H4 (cell line): ENCODE results near the gene TEAD1. TPM values are rescaled to one million over a fixed set of nuclear protein-coding genes. Genes with fewer than 3 reads are reported as not detected.

Source experiments
- DNase-seq: peaks from one replicate; pipeline ENCODE4 v3.0.0-alpha.2; 2015; ENCODE audit warnings: low spot score
- total RNA-seq: library from RNA; depleted of rRNA; stranded (reverse); fragments of >200 nt; shearing (Covaris generic); gene quantifications from 2 replicates; pipeline ENCODE4 v1.2.3, GENCODE V29; 2014; rRNA removed

TEAD1 gene
- 33.8 and 42.3 TPM in 2 replicates for total RNA-seq

GRCh38 chr11:12673924-12674570 lies at the start of gene TEAD1:
Gene TEAD1 (plus strand): TSS chr11:12674421.
- DNase-seq = peak; percentile 92

- DNase-seq = no peak
Observed at GRCh38 chr11:12624595-12624994, 49.6 kb upstream of the TEAD1 start.

GRCh38 chr11:12625438-12626071 lies 48.7 kb upstream of the TEAD1 start:
- DNase-seq = peak; percentile 45

GRCh38 chr11:12626616-12627015 lies 47.6 kb upstream of the TEAD1 start:
- DNase-seq = peak; percentile 69

- no peak for DNase-seq
Observed at GRCh38 chr11:12628314-12628713, 45.9 kb upstream of the TEAD1 start.

- DNase-seq = no peak
Observed at GRCh38 chr11:12629601-12630313, 44.5 kb upstream of the TEAD1 start.

- DNase-seq = no peak
Observed at GRCh38 chr11:12631651-12632050, 42.6 kb upstream of the TEAD1 start.

- DNase-seq = no peak
Observed at GRCh38 chr11:12634329-12634728, 39.9 kb upstream of the TEAD1 start.

GRCh38 chr11:12636871-12637410 lies 37.3 kb upstream of the TEAD1 start:
- no peak for DNase-seq

- no peak for DNase-seq
Observed at GRCh38 chr11:12639388-12639787, 34.8 kb upstream of the TEAD1 start.

GRCh38 chr11:12640355-12640754 lies 33.9 kb upstream of the TEAD1 start:
- no peak for DNase-seq

GRCh38 chr11:12640926-12641849 lies 33.0 kb upstream of the TEAD1 start:
- DNase-seq = no peak

- peak; percentile 30 for DNase-seq
Observed at GRCh38 chr11:12642040-12642439, 32.2 kb upstream of the TEAD1 start.

- no peak for DNase-seq
Observed at GRCh38 chr11:12642806-12643428, 31.3 kb upstream of the TEAD1 start.

- DNase-seq = no peak
Observed at GRCh38 chr11:12646478-12646877, 27.7 kb upstream of the TEAD1 start.

GRCh38 chr11:12653729-12654128 lies 20.5 kb upstream of the TEAD1 start:
- no peak for DNase-seq

- DNase-seq = no peak
Observed at GRCh38 chr11:12655842-12656241, 18.4 kb upstream of the TEAD1 start.

GRCh38 chr11:12657336-12657735 lies 16.9 kb upstream of the TEAD1 start:
- DNase-seq = no peak

GRCh38 chr11:12657981-12658380 lies 16.2 kb upstream of the TEAD1 start:
- no peak for DNase-seq

GRCh38 chr11:12662101-12662689 lies 12.0 kb upstream of the TEAD1 start:
- no peak for DNase-seq

- no peak for DNase-seq
Observed at GRCh38 chr11:12664385-12664784, 9.8 kb upstream of the TEAD1 start.
